ENCODE measurements around the gene STOM.

The STOM gene

DNA sequence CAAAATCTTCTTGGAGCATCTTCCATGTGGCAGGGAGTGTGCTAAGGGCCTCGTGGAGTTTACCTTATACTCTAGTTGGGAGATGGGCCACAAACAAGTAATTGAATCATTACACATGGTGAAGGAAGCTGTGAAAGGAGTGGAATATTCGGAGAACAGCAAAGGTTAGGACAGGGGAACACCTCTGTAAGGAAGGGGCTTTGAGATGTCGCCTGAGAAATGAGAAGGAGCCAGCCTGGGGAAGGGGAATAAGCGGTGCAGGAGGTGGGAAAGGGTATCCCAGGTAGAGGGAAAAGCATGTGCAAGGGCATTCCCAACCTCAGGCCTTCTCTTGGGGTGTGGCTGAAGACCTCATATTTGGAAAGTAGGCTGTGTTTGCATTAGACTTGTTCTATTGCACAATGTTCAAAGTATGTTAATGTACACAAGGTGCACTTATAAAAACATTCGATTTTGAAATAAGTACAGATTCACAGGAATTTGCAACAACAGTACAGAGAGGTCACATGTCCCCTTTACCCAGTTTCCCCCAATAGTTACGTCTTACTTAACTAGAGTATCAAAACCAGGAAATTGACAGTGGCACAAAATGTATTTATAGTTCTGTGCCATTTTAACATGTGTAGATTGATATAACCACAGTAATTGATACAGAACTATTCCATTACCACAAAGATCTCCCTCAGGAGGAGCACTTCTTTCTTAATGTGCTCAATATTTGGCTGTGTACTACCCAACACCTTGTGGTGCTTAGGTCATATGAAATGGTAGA, 2.4 kb upstream of the STOM start:
- no peak for DNase-seq (ENCODE audit: low read depth, low spot score)
- peak overlapping the region; percentile 97 for H3K27ac ChIP-seq

DNA sequence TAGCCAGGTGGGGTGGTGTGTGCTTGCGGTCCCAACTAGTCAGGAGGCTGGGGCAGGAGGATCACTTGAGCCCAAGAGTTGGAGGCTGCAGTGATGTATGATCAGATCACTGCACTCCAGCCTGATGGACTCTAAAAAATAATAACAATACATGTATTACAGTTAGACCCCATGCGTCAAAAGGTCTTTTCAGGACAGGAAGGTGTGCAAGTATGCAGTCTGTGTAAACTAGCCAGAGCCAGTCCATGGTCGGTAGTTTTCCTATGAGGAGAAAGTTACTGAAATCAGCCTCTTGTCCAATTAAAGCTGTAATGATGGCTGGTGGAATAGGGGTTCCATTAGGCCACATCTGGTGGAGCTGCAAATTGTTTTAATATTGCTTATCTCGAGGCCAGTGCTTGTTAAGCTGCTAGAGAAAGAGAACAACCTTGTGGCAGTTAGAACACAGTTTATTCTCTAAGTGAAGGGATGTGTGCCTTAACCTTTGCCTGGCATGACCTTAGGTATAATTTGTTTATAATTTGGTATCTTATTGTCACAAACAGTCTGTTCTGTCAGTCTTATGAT, 1.5 kb upstream of the STOM start:
- H3K27ac ChIP-seq: peak overlapping the region; percentile 97
- DNase-seq (ENCODE audit: low read depth, low spot score): no peak

DNA sequence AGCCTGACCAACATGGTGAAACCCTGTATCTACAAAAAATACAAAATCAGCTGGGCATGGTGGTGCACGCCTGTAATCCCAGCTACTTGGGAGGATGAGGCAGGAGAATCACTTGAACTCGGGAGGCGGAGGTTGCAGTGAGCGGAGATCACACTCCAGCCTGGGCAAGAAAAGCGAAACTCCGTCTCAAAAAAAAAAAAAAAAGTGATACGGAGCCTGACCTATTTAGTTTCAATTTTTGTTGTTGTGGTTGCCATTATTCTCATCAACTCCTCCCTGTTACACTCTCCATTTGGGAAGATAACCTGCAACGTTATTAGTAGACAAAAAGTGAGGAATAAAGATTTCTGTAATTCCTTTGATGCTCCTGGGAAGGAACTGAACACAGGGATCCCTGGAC, 1.3 kb downstream of the STOM start:
- no peak for DNase-seq (ENCODE audit: low read depth, low spot score)
- H3K27ac ChIP-seq: no peak overlapping the region

DNA sequence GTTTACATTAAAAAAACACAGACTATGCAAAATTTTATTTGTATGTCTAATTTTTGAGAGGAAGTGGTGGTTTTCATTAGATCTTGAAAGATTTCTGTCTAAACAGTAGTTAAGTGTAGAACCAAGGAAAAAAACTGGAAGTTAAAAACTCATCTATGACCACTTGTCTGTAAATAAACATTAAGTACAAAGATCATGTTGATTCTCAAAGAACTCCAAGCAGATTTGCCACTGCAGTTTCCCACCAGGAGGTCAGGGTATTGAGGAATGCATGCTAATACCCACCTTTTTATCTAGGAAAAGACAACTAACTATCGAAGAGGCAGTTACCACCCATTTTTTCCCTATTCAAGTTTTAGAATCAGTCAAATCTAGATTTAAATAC, 1.9 kb downstream of the STOM start:
- no peak for DNase-seq (ENCODE audit: low read depth, low spot score)
- no peak overlapping the region for H3K27ac ChIP-seq

DNA sequence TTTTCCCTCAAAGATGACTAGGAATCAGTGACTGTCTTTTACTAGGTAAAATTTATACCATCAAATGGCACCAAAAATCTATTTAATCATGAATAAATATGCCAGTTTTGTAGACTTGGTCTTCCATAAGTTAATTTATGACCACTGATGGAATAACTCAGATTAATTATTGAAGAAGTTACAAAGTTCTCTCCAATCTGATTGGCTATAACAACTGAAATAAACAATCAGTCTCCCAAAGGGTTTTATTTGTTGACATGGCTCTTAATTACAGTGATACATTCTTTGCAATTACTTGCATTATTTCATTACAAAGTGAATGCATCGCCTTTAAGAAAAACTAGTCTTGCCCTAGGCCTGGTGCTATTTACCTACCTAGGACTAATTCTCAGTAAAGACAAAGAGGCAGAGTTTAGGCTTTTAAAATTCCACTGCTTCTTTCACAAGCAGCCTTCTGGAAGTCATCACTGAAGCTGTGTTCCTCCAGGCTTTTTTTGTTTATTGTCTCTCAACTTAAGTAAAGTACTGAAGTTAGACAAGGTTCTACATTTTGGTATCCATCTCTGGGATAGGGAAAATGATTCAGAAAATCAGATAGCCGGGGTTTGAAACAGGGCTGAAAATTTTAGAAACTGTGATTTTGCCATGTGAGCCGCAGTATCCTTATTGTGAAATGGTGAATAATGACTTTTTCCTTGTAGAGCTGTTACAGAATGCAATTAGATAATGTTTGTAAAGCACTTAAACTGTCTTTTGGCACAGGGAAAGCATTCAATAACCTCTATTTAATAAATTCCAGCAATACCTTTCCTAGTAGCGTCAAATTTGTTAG, 2.5 kb downstream of the STOM start:
- no peak overlapping the region for H3K27ac ChIP-seq
- no peak for DNase-seq (ENCODE audit: low read depth, low spot score)

DNA sequence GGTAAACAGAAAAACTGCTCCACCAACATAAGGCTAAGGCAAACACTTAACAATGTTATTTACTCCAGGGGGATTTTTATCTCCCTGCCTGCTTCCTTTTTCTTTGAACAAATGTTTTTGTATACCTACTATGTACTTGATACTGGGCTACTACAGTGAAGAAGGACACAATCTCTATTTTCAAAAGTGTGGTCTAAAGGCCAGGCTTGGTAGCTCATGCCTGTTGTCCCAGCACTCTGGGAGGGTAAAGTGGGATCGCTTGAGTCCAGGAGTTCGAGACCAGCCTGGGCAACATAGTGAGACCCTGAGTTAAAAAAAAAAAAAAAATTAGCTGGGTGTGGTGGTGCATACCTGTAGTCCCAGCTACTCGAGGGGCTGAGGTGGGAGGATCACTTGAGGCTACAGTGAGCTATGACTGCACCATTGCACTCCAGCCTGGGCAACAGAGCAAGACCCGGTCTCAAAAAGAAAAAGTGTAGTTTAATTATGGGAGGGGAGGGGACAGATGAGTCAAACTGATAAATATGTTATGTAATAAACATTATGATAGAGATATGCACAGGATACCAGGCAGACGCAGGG, 3.3 kb downstream of the STOM start:
- no peak for DNase-seq (ENCODE audit: low read depth, low spot score)
- H3K27ac ChIP-seq: no peak overlapping the region

DNA sequence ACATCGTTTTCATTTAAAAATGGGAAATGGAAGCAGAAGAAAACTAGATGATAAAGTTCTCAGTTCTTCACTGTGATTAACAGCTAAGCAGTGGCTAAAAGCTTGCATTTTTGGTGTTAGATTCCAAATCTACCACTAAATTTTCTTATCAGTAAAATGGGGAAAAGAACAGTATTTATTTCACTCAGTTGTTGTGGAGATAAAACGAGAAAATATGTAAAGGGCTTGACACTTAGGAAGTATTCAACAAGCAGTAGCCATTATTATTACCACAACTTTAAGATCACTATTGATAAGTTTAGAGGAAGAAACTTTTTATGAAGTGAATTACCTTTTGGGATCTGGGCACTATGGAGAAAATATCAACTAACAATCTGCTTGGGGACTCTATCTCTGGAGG, 4.5 kb downstream of the STOM start:
- no peak for DNase-seq (ENCODE audit: low read depth, low spot score)
- H3K27ac ChIP-seq: no peak overlapping the region

DNA sequence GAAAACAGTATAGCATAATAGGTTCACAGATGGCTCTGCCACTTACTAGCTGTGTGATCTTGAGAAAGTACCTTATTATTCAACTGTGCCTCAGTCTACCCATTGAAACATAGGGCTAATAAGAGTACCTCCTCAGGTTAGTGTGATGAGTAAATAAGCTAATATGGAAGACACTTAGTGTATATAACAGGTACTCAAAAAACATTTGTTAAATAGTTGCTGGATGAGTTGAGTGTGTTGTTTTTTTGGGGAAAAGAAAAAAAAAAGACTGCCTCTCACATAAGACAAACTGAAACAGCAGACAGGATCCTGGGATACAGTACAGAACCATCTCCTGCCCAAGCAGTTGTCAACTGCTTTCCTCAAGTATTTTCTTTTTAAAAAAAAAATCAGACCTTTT, 5.2 kb downstream of the STOM start:
- DNase-seq (ENCODE audit: low read depth, low spot score): no peak
- H3K27ac ChIP-seq: peak overlapping the region; percentile 37

DNA sequence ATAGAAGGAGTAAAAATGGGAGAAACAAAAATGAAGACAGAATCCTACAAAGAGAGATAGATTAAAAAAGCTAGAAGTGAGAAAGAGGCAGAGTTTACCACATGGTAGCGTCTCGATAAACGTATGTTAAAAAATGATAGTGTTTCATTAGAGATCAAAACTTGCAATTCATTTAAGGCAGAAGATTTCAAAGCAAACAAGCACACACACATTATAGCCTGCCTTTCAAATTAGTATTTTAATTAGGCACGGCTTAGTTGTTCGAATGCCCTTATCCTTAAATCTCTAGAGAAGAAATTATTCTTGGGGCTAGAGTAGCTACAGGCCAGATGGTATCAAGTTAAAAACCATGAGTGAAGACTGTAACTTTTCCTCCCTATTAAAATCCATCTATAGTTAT, 6.0 kb downstream of the STOM start:
- no peak for DNase-seq (ENCODE audit: low read depth, low spot score)
- peak overlapping the region; percentile 37 for H3K27ac ChIP-seq

DNA sequence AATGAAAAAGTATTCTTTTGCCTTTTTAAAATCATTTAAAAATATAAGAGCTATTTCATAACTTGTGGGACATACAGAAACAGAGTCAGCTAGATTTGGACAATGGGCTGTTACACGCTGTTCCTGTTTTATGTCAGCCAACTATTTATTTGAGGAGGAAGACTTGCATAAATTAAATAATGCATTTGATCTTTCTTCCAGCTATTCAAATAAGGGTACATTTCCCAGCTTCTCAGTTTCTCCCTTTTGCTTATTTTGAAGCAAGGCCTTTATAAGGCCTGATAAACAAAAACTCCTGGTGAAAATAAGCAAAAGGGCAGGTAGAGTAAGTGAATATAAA, 6.5 kb downstream of the STOM start:
- no peak for DNase-seq (ENCODE audit: low read depth, low spot score)

DNA sequence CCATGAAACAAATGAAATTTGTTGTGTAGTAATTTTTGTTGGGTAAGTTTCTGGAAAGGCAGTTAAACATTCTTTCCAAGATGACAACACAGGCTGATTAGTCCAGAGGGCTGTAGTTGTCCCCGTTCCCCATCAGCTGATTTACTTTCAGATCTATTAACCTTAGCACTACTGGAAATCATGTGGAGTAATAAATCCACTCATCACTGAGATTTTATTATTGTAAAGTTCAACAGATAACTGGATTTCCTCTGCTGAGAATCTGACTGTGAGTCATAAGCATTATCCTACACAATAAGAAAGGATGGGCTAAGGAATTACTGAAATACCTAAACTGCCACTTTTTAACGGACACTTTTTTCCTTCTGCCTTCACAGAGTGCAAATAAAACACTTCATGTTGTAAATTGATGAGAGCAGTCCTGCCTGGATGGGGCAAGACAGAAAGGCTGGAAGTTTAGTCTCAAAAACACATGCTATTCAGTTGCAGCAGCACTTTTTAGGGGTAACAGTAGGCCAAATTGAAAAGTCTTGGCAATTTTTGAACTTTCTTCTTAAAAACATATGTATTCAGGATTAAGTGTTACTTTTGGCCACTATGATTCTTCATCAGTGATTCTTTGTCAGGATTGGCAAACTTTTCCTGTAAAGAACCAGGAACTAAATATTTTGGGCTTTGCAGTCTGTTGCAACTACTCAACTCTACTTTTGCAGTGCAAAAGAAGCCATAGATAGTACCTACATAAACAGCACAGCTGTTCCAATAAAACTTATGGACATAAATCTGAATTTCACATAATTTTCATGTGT, 7.0 kb downstream of the STOM start:
- no peak for DNase-seq (ENCODE audit: low read depth, low spot score)
- peak overlapping the region; percentile 37 for H3K27ac ChIP-seq

More for the DNA sequence above, 6.5 kb downstream of the STOM start:
- peak overlapping the region; percentile 37 for H3K27ac ChIP-seq

DNA sequence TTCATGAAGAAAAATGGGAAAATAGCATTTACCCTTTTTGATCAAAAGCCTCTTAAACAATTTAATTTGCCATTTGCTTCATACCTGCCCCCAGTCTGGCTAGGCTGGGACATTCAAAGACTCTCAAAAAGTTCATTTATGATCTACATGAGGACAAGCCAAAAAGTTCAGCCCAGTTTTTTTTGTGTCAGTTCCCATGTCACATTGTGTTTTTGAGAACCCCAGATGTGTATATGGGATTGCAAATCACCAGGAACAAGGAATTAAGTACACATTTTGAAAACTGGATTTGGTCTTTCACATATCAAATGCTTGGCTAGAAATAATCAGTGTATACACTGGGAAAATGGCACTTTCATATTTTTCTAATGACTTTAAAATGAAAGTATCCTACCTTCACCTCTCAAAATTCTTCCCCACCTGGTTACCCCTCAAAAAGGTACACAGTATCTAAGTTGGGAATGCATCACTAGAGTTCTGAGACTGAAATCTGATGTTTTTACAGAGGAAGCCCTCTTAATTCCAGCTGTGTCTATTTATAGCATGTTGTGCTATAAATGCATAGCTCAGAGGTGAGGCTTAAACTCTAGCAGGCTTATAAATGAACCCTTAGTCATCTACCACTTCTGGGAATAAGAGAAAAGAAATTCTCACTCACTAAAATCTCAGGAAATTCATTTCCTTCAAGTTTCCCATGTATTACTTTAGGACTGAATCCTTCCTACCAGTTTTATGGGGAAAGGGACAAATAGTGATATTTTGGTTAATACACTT, 9.3 kb downstream of the STOM start:
- no peak for DNase-seq (ENCODE audit: low read depth, low spot score)
- peak overlapping the region; percentile 36 for H3K27ac ChIP-seq

DNA sequence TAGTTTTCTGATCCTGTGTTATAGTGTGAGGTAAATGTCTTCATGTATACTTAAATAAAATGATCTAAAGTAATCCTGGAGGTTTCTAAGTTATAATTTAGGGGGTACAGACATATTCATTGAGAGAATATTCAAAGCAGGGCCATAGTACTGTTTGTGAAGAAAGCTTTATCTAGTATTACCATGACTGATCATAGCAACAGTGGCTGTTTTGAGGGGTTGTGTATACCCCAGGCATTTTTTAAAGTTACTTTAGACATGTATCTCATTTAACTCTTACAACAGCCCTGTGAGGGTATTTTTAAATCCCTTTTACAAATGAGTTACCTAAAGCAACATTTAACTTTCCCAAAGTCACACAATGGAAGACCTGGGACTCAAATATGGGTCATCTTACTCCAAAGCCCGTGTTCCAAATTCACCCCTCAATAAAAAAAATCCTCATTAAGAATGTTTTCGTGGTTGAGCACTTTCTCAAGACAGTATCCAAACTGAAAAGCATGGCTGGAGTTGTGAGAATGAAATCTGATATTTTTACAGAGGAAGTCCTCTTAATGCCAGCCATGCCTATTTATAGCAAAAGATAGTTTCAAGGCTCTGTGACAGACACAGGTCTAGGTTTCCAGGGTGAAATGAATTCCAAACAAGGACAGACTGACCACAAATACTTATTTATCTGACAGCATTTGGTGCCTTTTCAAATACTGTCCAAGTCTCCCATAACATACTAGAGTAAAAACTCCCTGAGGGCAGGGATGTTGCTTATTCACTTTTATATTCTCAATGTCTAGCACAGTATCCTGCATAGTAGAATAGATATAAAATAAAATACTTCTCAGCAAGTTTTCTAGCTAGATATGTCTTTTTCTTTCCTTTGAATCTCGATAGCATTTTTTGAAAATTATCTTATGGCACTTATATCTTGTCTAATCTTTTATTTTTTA, 10.4 kb downstream of the STOM start:
- H3K27ac ChIP-seq: no peak overlapping the region
- DNase-seq (ENCODE audit: low read depth, low spot score): no peak

DNA sequence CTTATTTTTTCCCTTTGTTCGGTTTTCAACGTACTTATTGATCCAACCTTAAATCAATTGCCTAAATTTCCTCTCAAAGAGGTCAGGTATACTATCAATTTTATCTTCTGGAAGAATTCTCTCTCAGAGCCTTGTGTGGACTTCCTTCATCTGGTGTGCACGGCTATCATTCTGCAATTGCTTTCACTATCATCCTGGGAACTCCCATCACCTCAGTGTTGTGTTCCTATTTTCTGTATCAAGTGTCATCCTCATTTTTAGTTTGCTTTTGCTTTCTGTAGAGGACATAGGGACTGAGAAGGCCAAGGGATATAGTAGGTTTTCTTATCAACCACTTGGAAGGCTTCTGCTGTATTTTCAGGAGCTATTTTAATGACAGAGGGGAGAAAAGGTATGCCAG, 11.3 kb downstream of the STOM start:
- no peak overlapping the region for H3K27ac ChIP-seq
- DNase-seq (ENCODE audit: low read depth, low spot score): no peak

DNA sequence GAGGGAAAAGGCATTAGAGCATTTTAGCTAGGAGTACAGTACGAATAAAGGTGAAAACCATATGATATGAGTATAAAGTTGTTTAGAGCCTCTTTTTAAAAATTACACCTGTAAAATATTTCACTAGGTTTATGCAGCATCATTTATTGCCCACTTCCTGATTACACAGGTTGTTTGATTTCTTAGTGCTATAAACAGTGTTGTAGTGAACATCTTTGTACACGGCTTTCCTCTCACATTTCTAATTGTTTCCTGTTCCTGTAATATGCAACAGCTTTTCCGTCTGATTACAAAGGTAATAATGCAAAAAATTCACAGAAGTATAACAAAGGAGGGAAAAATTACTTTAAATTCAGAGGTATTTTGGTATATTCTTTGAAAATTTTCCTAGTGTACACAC, 13.0 kb downstream of the STOM start:
- H3K27ac ChIP-seq: peak overlapping the region; percentile 87
- DNase-seq (ENCODE audit: low read depth, low spot score): no peak

DNA sequence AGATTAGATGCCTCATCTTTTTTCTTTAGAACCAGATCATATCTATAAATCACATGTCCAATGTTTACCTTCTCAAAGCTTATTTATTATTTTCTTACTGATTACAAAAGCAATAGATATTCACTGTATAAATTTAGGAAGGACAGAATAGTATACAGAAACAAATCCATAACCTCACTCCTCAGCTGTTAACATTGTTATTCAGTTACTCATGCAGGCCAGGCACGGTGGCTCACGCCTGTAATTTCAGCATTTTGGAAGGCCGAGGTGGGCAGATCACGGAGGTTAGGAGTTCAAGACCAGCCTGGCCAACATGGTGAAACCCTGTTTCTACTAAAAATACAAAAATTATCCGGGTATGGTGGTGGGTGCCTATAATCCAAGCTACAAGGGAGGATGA, 15.3 kb downstream of the STOM start:
- H3K27ac ChIP-seq: no peak overlapping the region
- no peak for DNase-seq (ENCODE audit: low read depth, low spot score)

DNA sequence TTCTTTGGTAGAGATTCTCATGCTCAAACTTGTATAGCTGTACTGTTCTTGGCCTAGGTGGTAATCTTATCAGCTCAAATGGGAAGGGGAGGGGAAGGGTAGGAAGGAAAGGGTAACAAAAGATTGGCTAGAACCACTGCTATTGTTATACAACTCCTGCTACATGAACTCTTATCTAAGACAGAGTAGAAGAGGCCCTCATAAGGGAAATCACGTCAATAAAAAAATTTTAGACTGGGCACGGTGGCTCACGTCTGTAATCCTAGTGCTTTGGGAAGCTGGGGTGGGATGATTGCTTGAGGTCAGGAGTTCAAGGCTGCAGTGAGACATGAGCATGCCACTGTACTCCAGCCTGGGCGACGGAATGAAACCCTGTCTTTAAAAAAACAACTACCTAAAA, 15.9 kb downstream of the STOM start:
- no peak for DNase-seq (ENCODE audit: low read depth, low spot score)
- H3K27ac ChIP-seq: no peak overlapping the region

DNA sequence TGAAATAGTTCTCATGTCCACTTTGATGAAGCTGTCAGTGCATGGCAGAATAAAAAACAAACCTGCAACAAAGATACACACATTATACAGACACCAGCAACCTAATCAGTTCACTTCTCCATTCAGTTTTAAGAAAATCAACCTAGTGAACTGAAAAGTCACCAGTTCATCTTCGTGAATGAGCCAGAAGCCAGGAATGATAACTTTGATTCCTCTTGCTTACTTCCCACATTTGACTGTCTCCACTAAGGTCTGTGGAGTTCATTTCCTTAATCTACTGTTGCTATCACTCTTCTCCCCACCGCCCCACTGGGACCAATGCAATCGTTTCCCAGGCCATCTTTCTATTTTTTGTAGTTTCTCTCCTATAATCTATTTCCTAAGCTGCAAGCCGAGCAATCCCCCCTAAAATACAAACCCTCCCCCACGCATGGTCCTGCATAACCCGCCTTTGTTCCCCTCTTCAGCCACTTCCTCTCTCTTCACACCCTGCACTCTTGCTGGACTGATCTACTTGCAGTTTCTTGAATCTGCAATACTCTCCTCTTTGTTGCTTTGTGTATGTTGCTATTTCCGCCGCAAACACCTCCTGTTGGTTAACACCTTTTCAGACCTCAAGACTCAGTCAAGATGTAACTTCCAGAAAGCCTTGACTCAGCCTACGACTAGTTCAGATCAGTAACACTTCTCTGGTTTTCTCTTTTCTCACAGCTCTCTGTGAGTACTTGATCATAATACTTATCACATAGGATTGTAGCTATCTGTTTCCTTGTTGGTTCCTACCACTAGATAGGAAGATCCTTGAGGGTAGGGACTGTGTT, 16.6 kb downstream of the STOM start:
- no peak for DNase-seq (ENCODE audit: low read depth, low spot score)
- H3K27ac ChIP-seq: no peak overlapping the region
